Hematopoietic multipotent progenitor cell (in vitro differentiated cells): Measurements from ENCODE around the gene TTLL9. TPM values are rescaled to one million over a fixed set of nuclear protein-coding genes. Genes with fewer than 3 reads are reported as not detected.
A peak's percentile ranks its signal among the peaks of the same experiment; 100 is the strongest.

ENCODE experiments used
- DNase-seq, 3 donors: peaks; one replicate each; pipeline ENCODE4 v3.0.0-alpha.2; 2011 to 2015; ENCODE audit warnings: low read depth in 2 of 3, low spot score in 2 of 3
- total RNA-seq: library from RNA; depleted of rRNA; stranded (reverse); fragments of >200 nt; gene quantifications from one replicate; pipeline ENCODE4 v1.2.3, GENCODE V29; 2012

The TTLL9 gene
- total RNA-seq, 1 donor: 0.54 TPM

- peak; percentile 76 to 84 (median 82) for DNase-seq
These were observed 98.1 kb downstream of the TTLL9 start for GRCh38 chr20:31968291-31969126.

- DNase-seq: no peak
These were observed 99.6 kb downstream of the TTLL9 start for GRCh38 chr20:31969991-31970390.

GRCh38 chr20:31972471-31973021 lies 102.1 kb downstream of the TTLL9 start:
- DNase-seq: no peak

GRCh38 chr20:31974296-31974695 lies 103.9 kb downstream of the TTLL9 start:
- no peak for DNase-seq

- no peak for DNase-seq
These were observed 104.6 kb downstream of the TTLL9 start for GRCh38 chr20:31974951-31975487.

GRCh38 chr20:31975874-31976273 lies 105.4 kb downstream of the TTLL9 start:
- no peak for DNase-seq

GRCh38 chr20:31977080-31977479 lies 106.6 kb downstream of the TTLL9 start:
- DNase-seq: no peak

- DNase-seq: no peak
These were observed 109.4 kb downstream of the TTLL9 start for GRCh38 chr20:31979713-31980426.

GRCh38 chr20:31981784-31982183 lies 111.3 kb downstream of the TTLL9 start:
- DNase-seq: no peak

- DNase-seq: no peak
These were observed 114.6 kb downstream of the TTLL9 start for GRCh38 chr20:31984981-31985471.

- no peak for DNase-seq
These were observed 117.3 kb downstream of the TTLL9 start for GRCh38 chr20:31987744-31988143.

GRCh38 chr20:31988430-31989015 lies 118.1 kb downstream of the TTLL9 start:
- no peak for DNase-seq

GRCh38 chr20:31989030-31989645 lies 118.7 kb downstream of the TTLL9 start:
- no peak for DNase-seq

GRCh38 chr20:31990641-31991338 lies 120.4 kb downstream of the TTLL9 start:
- no peak for DNase-seq

GRCh38 chr20:31991339-31991705 lies 120.9 kb downstream of the TTLL9 start:
- no peak for DNase-seq

GRCh38 chr20:31992086-31992485 lies 121.7 kb downstream of the TTLL9 start:
- no peak for DNase-seq
